OCI-LY3 (cell line): ENCODE data around the gene MXRA8.

Source experiments
- EZH2phosphoT487 ChIP-seq: fragments of 200-600 bp; shearing (Covaris generic); IDR thresholded peaks from 2 replicates; pipeline ENCODE4 v1.6.1; 2018; ENCODE audit warnings: antibody characterized with exemption, mixed run types, low read depth
- TF ChIP-seq, protein P1 (sequence below): fragments of 200-600, 300-600 bp; sonication (generic); IDR thresholded peaks from 2 replicates; pipeline ENCODE4 v1.5.1; 2014; ENCODE audit warnings: antibody characterized with exemption, low read length, low read depth

DNA sequence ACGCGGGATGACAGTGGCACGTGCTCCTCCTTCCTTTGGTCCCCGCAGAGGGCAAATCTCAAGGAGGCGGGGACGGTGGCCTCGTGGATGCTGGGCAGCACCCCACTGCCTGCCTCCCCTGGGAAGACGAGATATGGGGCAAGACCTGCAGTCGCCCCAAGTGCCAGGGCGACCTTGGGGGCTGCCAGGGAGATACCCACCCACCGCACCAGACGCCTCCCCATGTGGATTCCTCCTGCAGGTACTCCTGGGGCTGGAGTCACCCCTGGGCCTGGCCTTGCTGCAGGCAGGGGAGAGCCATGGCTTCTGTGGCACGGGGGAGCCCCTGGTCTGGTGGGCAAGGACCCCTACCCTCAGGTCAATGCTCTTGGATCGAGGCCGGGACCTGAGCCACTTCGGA lies 22.5 kb upstream of the MXRA8 start:
- TF ChIP-seq, protein P1, sequence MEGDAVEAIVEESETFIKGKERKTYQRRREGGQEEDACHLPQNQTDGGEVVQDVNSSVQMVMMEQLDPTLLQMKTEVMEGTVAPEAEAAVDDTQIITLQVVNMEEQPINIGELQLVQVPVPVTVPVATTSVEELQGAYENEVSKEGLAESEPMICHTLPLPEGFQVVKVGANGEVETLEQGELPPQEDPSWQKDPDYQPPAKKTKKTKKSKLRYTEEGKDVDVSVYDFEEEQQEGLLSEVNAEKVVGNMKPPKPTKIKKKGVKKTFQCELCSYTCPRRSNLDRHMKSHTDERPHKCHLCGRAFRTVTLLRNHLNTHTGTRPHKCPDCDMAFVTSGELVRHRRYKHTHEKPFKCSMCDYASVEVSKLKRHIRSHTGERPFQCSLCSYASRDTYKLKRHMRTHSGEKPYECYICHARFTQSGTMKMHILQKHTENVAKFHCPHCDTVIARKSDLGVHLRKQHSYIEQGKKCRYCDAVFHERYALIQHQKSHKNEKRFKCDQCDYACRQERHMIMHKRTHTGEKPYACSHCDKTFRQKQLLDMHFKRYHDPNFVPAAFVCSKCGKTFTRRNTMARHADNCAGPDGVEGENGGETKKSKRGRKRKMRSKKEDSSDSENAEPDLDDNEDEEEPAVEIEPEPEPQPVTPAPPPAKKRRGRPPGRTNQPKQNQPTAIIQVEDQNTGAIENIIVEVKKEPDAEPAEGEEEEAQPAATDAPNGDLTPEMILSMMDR, result no peak
- no peak for TF ChIP-seq EZH2phosphoT487
